Measurements from ENCODE around the gene LMAN1L. TPM values are rescaled to one million over a fixed set of nuclear protein-coding genes. Genes with fewer than 3 reads are reported as not detected.

LMAN1L gene
- total and polyA plus RNA-seq, 2 of the 4 experiments (the other 2 are of a cell fraction) = not detected

DNA sequence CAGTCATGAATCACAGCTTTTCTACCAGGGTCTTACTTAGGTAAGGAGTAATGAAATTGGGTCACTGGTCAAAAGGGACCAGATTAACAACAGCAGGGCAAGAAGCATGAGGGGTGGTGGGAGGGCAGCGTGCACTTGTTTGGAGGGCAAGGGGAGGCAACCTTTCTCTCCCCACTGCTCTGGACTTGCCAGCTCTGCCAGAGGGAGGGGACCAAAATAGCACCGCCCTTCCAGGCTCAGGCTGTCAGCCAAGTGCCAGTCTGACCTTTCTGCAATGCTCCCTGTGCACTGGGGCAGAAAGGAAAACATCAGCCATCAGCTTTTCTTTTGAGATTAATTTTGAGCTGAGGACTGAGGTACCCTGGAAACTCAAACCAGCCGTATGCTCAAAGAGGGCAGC is 34.8 kb downstream of the LMAN1L start:
- Histone ChIP-seq H4K5ac (ENCODE audit: low read depth, low read length) (no peak overlapping the region), H3K56ac (ENCODE audit: extremely low read depth, insufficient read depth, low read length) (no peak overlapping the region), H2AK5ac (ENCODE audit: low read depth, low read length) (no peak overlapping the region), H3K27ac (ENCODE audit: insufficient read depth, low read length) (no peak overlapping the region), H2BK5ac (ENCODE audit: low read depth, low read length, poor library complexity, severe bottlenecking) (no peak overlapping the region), H3K4me2 (ENCODE audit: low read depth, low read length) (no peak overlapping the region), H3K36me3 (ENCODE audit: control insufficient read depth, insufficient read depth, low read length) (peaks cover 49% of the 10 kb centered on the region), H2AFZ (replicated peaks; ENCODE audit: low read length, poor library complexity) (no peak overlapping the region), H2BK15ac (ENCODE audit: low read depth, low read length) (no peak overlapping the region), H4K91ac (ENCODE audit: insufficient read depth, low read depth, low read length) (no peak overlapping the region), H3K9me1 (ENCODE audit: insufficient read depth, low read length) (0 out of 2 replicates have a peak, but pooled peaks cover 3% of the 10 kb centered on the region), H3K4ac (ENCODE audit: low read depth, low read length) (no peak overlapping the region), H3K4me1 (ENCODE audit: control insufficient read depth, insufficient read depth, low read length) (no peaks in the 10 kb centered on the region; the same call in 1 of the 2 replicates), H2AK9ac (replicated peaks; ENCODE audit: low read depth, low read length, poor library complexity) (no peak overlapping the region), H3K9me3 (ENCODE audit: control insufficient read depth, insufficient read depth, low read length) (no peaks in the 10 kb centered on the region), H3K14ac (replicated peaks; ENCODE audit: low read depth, low read length) (no peak overlapping the region), H2BK120ac (ENCODE audit: low read depth, low read length) (no peak overlapping the region), H3K27me3 (ENCODE audit: control insufficient read depth, insufficient read depth, low read length) (no peaks in the 10 kb centered on the region), H3K79me1 (ENCODE audit: low read depth in 1 of 2, low read length in 2 of 2) (peaks cover 0 to 8% of the 10 kb centered on the region in 2 experiments; a peak in 1 of 4 replicates), H4K20me1 (ENCODE audit: insufficient read depth, low read length) (no peaks in the 10 kb centered on the region), H4K8ac (ENCODE audit: low read depth in 2 of 2, low read length in 2 of 2) (no peak overlapping the region), H3K9ac (ENCODE audit: low read depth, low read length) (no peak overlapping the region), H3K18ac (ENCODE audit: low read depth, low read length) (no peak overlapping the region), H2BK20ac (ENCODE audit: low read depth, low read length) (no peak overlapping the region), H3K4me3 (ENCODE audit: insufficient read depth, low read depth, low read length) (no peak overlapping the region), H3K23ac (ENCODE audit: low read depth, low read length) (no peak overlapping the region)
- dilution Hi-C loops (cut with HindIII; ENCODE audit: low sequenced_read_pairs, unreplicated experiment) = no loop called here
- TF ChIP-seq MXI1 (IDR thresholded peaks at IDR 0.05; ENCODE audit: borderline replicate concordance, low read depth, low read length) = no peak
- no peak for TF ChIP-seq MAZ (IDR thresholded peaks at IDR 0.05; ENCODE audit: borderline replicate concordance, low read depth, low read length)
- TF ChIP-seq SMC3 (IDR thresholded peaks at IDR 0.05; ENCODE audit: low read depth, low read length) = no peak
- no peak for TF ChIP-seq BHLHE40 (IDR thresholded peaks at IDR 0.05; ENCODE audit: low read depth, low read length)
- no peak for TF ChIP-seq POLR2A (IDR thresholded peaks at IDR 0.05; ENCODE audit: low read depth, low read length)
- TF ChIP-seq RAD21 (IDR thresholded peaks at IDR 0.05; ENCODE audit: low read length) = no peak
- TF ChIP-seq FOS (IDR thresholded peaks at IDR 0.05; ENCODE audit: low read depth, low read length) = no peak
- no peak for TF ChIP-seq RCOR1 (IDR thresholded peaks at IDR 0.05; ENCODE audit: insufficient replicate concordance, low read length)
- TF ChIP-seq MAFK (IDR thresholded peaks at IDR 0.05; ENCODE audit: low read depth, low read length) = no peak
- no CpG with 5 or more reads among the region's 3 CpGs for WGBS, 2 experiments (ENCODE audit: extremely low coverage in 2 of 2, insufficient read length in 1 of 2)
- BruUV-seq (replicated peaks) = no TSS peak
- ChIA-PET CTCF (no interaction called here), POLR2A (ENCODE audit: unreplicated experiment) (no interaction called here)
- no peak for ATAC-seq (ENCODE audit: low read depth)
- intact Hi-C loops (cut with micrococcal nuclease) = no loop called here
- no peak for DNase-seq
- in situ Hi-C loops (cut with MboI; ENCODE audit: low sequenced_read_pairs) = no loop called here

Data from IMR-90 (cell line).